ENCODE results near the gene AAGAB.

GRCh38 chr15:67202991-67203390 lies 51.5 kb downstream of the AAGAB start:
- no peak for TF ChIP-seq CTCF (conservative IDR thresholded peaks at IDR 0.05)
- TF ChIP-seq ZFX (IDR thresholded peaks at IDR 0.05) = no peak

Data from C4-2B (cell line).